HG03520 (cell line): ENCODE results near the gene ZFAND6.

Source experiments
- ATAC-seq: cut with Tn5 transposase; IDR thresholded peaks from one replicate; pipeline ENCODE4 v1.9.1; 2021; ENCODE audit warnings: mild to moderate bottlenecking, moderate library complexity; ENCODE audit not compliant: unreplicated experiment

Gene ZFAND6

GRCh38 chr15:80049046-80049445, 10.4 kb upstream of the ZFAND6 start:
- ATAC-seq, result no peak

- ATAC-seq, result no peak
Measured at GRCh38 chr15:80052597-80053304, 6.7 kb upstream of the ZFAND6 start.

GRCh38 chr15:80055933-80056332, 3.5 kb upstream of the ZFAND6 start:
- ATAC-seq, result no peak

DNA sequence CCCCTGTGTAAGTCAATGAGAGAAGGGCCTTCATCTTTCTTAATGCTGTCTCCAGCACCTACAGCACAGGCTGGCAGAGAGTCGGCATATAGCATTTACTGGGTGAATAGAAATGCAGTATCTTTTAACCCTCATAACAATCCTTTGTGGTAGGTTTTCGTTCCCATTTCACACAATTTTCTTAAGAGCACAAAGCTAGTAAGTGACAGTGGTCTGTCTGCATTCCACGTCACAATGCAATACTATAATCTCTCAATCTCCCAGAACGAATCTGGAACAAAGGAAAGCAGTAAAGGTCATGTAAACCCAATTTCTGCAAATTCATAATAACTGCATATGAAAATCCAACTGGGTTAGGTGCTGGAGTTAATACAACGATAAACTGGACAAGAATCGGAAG, 1.4 kb upstream of the ZFAND6 start:
- no peak for ATAC-seq

GRCh38 chr15:80059786-80060355, 395 bp downstream of the ZFAND6 start:
- peak; percentile 36 for ATAC-seq

GRCh38 chr15:80060356-80061006, 1.0 kb downstream of the ZFAND6 start:
- ATAC-seq, result no peak

GRCh38 chr15:80061582-80061981, 2.1 kb downstream of the ZFAND6 start:
- ATAC-seq, result no peak

GRCh38 chr15:80066912-80067311, 7.4 kb downstream of the ZFAND6 start:
- no peak for ATAC-seq

DNA sequence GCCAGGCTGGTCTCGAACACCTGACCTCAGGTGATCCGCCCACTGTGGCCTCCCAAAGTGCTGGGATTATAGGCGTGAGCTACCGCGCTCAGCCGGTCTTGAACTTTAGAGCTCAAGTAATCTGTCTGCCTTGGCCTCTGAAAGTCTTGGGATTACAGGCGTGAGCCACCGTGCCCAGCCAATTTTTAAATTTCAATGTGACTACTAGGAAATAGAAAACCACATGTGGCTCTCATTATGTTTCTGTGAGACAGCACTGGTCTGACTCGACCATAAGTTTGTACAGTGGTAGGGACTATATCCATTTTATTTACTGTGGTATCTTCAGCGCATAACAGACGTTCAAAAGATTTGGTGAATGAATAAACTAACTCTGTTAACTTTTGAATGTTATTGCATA, 9.1 kb downstream of the ZFAND6 start:
- no peak for ATAC-seq

GRCh38 chr15:80070840-80071239, 11.4 kb downstream of the ZFAND6 start:
- no peak for ATAC-seq

GRCh38 chr15:80071652-80072051, 12.2 kb downstream of the ZFAND6 start:
- no peak for ATAC-seq

- peak; percentile 82 for ATAC-seq
Measured at GRCh38 chr15:80072285-80072994, 13.0 kb downstream of the ZFAND6 start.

DNA sequence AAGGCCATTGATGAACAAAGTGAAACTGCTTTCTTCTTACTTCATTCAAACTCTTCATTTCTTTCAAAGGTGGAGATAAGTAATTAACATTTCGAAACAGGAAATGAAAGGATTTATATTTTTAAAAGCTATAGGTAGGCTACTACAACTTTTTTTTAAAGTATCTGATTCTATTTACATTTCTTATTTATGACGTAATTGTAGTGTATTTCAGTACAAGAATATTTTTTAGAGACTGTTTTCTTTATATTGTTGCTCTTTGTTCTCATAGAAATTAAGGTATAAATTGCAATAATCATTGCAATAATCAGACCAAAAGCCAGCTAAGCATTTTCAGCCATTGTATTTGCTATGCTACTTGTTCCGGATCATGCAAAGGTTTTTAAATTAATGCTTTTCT, 13.7 kb downstream of the ZFAND6 start:
- no peak for ATAC-seq

GRCh38 chr15:80076321-80077318, 17.1 kb downstream of the ZFAND6 start:
- no peak for ATAC-seq

- no peak for ATAC-seq
Measured at GRCh38 chr15:80081390-80081789, 21.9 kb downstream of the ZFAND6 start.

DNA sequence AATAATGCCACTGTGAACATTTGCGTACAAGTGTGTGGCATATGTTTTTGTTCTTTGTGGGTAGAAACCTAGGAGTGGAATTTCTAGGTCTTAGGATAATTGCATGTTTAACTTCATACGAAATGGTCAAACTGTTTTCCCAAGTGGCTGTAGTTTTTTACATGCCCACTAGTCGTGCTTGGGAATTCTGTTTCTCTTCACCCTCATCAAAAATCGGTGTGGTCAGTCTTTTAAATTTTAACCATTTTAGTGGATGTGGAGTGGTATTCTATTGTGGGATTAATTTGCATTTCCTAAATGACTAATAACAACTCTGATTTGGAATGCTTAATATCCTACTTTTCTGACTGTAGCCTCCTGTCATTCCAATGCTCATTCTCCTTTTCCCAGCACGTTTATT, 27.6 kb downstream of the ZFAND6 start:
- ATAC-seq, result no peak

DNA sequence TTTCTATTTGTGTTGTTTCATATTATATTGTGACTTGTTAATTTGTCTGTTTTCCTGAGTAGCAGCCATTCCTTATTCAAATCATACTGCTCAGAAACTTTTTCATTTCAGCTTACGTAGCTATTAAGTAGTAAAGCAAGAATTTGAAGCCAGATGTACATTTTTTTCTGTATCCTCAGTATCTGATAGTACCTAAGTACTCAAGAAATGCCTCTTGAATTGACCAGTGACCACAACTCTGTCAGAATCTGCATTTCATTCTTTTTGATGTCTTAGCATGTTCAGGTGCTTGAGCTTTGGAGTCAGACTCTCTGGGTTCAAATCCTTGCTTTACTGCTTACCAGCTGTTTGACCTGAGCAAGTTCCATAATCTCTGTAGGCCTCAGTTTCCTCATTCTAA, 30.6 kb downstream of the ZFAND6 start:
- ATAC-seq, result no peak

DNA sequence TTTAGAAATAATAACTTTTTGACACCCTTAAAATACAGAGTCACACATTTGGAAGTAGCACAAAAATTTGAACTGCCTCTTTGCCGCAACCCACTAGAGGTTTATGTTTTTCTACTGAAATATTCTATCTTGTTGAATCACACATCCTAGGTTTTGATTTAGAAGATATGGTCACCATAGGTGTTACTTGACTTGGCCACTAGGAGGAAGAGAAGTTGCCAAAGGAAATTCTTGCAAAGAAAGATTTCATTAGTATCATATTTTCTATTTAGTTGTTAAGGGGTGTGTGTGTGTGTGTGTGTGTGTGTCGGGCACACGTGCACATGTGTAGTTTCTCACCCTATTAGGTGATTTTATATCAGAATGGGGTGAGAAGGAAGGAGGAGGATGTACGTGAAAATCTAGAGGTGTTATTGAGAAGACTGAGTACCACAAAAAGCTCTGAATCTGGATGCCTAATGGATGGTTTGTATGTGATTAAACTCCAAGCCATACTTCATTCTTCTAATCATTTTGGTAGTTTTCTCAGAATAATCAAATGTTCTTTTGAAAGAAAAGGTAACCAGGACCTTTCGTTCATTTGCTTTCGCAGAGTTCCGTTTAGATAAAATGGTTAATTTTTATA, 31.5 kb downstream of the ZFAND6 start:
- no peak for ATAC-seq

DNA sequence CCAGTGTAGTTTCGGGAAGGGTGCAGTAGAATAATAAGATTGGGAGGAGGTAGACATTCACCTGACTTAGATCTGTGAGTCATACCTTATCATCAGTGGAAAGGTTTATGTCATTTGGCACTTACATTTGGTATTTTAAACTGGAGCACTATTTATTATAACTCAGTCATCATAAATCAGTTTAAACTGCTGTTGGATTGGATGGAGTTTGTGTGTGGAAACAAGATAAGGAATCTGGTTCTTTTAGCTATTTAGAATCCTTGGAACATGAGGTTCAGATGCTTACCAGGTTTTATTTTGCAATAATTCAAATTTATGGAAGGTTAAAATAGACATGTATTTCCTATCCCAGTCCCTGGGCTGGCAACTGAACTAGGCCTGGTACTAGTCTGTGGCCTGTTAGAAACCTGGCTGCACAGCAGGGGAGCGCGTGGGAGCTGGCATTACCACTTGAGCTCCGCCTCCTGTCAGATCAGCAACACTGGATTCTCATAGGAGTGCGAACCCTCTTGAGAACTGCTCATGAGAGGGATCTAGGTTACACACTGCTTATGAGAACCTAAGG, 34.5 kb downstream of the ZFAND6 start:
- ATAC-seq, result no peak

- no peak for ATAC-seq
Measured at GRCh38 chr15:80095511-80095910, 36.0 kb downstream of the ZFAND6 start.
